PC-3 (cell line): ENCODE measurements around the gene ETV2. TPM values are rescaled to one million over a fixed set of nuclear protein-coding genes. Genes with fewer than 3 reads are reported as not detected.
"Not testable (repeated sequence)": the region's sequence is repeated elsewhere in the genome, so short reads cannot be mapped to it uniquely, and the experiment has no call there.

ENCODE experiments used
- ATAC-seq: fragments of 200-7000 bp; cut with Tn5 transposase; 2 replicates; pipeline ENCODE4 v1.9.1; 2020; ENCODE audit warnings: mild to moderate bottlenecking, moderate library complexity
- BruUV-seq: library from RNA; stranded (reverse); fragments of 400-500 nt; replicated peaks from 2 replicates; lab custom pipeline; 2021; lab: Mats Ljungman, UMichigan
- CTCF ChIA-PET: fragments of 300-600 bp; sonication (Branson Sonifier 250); formaldehyde crosslinking; loops from one replicate; lab custom pipeline; 2022; ENCODE audit warnings: antibody characterized with exemption; lab: Charles Lee
- POLR2A ChIA-PET: fragments of 300-600 bp; sonication (Branson Sonifier 250); formaldehyde crosslinking; loops from one replicate; lab custom pipeline; 2022; ENCODE audit warnings: antibody characterized with exemption; ENCODE audit not compliant: unreplicated experiment; lab: Charles Lee
- DNase-seq: peaks from one replicate; pipeline ENCODE4 v3.0.0-alpha.2; 2015
- H2AFZ ChIP-seq: fragments of 300-600 bp; sonication (generic); 2 replicates; pipeline ENCODE4 v1.6.0; 2016; ENCODE audit warnings: antibody characterized with exemption, low read length
- H3F3A ChIP-seq: fragments of 300-600 bp; sonication (generic); one replicate; pipeline ENCODE4 v1.6.0; 2017; ENCODE audit warnings: antibody characterized with exemption, low read length, control low read depth, mild to moderate bottlenecking; ENCODE audit not compliant: unreplicated experiment
- H3K27ac ChIP-seq: fragments of 300-600 bp; sonication (generic); 2 replicates; pipeline ENCODE4 v1.5.1; 2016; ENCODE audit warnings: mild to moderate bottlenecking, low read length
- H3K27me3 ChIP-seq: fragments of 300-600 bp; sonication (generic); 2 replicates; pipeline ENCODE4 v1.6.1; 2016; ENCODE audit warnings: low read length, mixed read lengths
- H3K36me3 ChIP-seq: fragments of 300-600 bp; sonication (generic); 2 replicates; pipeline ENCODE4 v1.6.1; 2016; ENCODE audit warnings: low read depth, mixed run types, low read length, mixed read lengths
- H3K4me1 ChIP-seq: fragments of 300-600 bp; sonication (generic); 2 replicates; pipeline ENCODE4 v1.5.1; 2016; ENCODE audit warnings: low read length; ENCODE audit not compliant: insufficient read depth
- H3K4me2 ChIP-seq: fragments of 300-600 bp; sonication (generic); 2 replicates; pipeline ENCODE4 v1.6.0; 2016; ENCODE audit warnings: low read length
- H3K4me3 ChIP-seq: fragments of 300-600 bp; sonication (generic); 2 replicates; pipeline ENCODE4 v1.5.1; 2016; ENCODE audit warnings: mild to moderate bottlenecking, low read length, mixed read lengths
- H3K79me2 ChIP-seq: fragments of 300-600 bp; sonication (generic); 2 replicates; pipeline ENCODE4 v1.6.1; 2017; ENCODE audit warnings: low read length, mixed read lengths
- H3K9ac ChIP-seq: fragments of 300-600 bp; sonication (generic); 2 replicates; pipeline ENCODE4 v1.6.0; 2016; ENCODE audit warnings: mild to moderate bottlenecking, low read length
- H3K9me2 ChIP-seq: fragments of 300-600 bp; sonication (generic); replicated peaks from 2 replicates; pipeline ENCODE4 v1.6.1; 2016; ENCODE audit warnings: mixed run types, low read length, mixed read lengths
- H3K9me3 ChIP-seq: fragments of 300-600 bp; sonication (generic); 2 replicates; pipeline ENCODE4 v1.6.1; 2016; ENCODE audit warnings: low read length, mixed read lengths
- H4K20me1 ChIP-seq: fragments of 300-600 bp; sonication (generic); 2 replicates; pipeline ENCODE4 v1.6.1; 2016; ENCODE audit warnings: low read length, mixed read lengths
- EZH2 ChIP-seq: fragments of 300-600 bp; sonication (generic); IDR thresholded peaks from one replicate; pipeline ENCODE4 v1.6.1; 2017; ENCODE audit warnings: antibody characterized with exemption, mild to moderate bottlenecking, low read length; ENCODE audit not compliant: unreplicated experiment
- EZH2phosphoT487 ChIP-seq: fragments of 300-600 bp; sonication (generic); IDR thresholded peaks from 2 replicates; pipeline ENCODE4 v1.6.1; 2018; ENCODE audit warnings: mild to moderate bottlenecking, antibody characterized with exemption, low read length, borderline replicate concordance
- intact Hi-C: fragments of 100-400 bp; cut with micrococcal nuclease; formaldehyde crosslinking; loops from 2 replicates; pipeline ENCODE4 v1.9.0; 2023
- total RNA-seq: library from RNA; depleted of rRNA; stranded (reverse); fragments of >200 nt; gene quantifications from 2 replicates; pipeline ENCODE4 v1.2.3, GENCODE V29; 2014
- TF ChIP-seq, protein P1 (sequence below): fragments of 300-600 bp; sonication (generic); conservative IDR thresholded peaks from 2 replicates; pipeline ENCODE4 v1.5.1; 2017; ENCODE audit warnings: antibody characterized with exemption, low read depth, mild to moderate bottlenecking, low read length

ETV2 gene
- total RNA-seq, 1 experiment from 2014 or later: 0.36 TPM

DNA sequence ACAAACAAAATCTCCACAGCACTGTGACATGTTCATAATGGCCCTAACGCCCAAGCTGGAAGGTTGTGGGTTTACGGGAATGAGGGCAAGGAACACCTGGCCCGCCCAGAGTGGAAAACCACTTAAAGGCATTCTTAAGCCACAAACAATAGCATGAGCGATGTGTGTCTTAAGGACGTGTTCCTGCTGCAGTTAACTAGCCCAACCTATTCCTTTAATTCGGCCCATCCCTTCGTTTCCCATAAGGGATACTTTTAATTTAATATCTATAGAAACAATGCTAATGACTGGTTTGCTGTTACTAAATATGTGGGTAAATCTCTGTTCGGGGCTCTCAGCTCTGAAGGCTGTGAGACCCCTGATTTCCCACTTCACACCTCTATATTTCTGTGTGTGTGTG is 34.4 kb upstream of the ETV2 start:
- H3K36me3 ChIP-seq, CTCF ChIA-PET, H3K4me1 ChIP-seq, ATAC-seq, H4K20me1 ChIP-seq, H2AFZ ChIP-seq, intact Hi-C loops, H3K9me2 ChIP-seq, H3K27me3 ChIP-seq, H3K9ac ChIP-seq, H3K79me2 ChIP-seq, H3K4me3 ChIP-seq, BruUV-seq, H3K4me2 ChIP-seq, POLR2A ChIA-PET, H3F3A ChIP-seq, H3K27ac ChIP-seq, H3K9me3 ChIP-seq, DNase-seq: not testable (repeated sequence)

DNA sequence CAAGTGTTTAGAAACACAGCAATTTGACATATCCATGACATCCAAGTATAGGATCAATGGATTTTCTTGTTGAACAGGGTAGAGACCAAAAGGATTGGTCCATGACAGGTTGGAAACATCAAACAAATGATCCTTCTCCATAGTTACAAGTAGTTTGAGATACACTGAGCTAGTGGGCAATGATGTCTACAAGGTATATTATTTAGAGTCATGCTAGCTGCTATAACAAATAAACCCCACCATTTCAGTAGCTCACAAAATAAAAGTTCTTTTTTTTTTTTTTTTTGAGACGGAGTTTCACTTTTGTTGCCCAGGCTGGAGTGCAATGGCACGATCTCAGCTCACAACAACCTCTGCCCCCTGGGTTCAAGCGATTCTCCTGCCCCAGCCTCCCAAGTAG is 33.9 kb upstream of the ETV2 start:
- no peaks in the 10 kb centered on the region for H3K9me3 ChIP-seq
- POLR2A ChIA-PET: no interaction called here

DNA sequence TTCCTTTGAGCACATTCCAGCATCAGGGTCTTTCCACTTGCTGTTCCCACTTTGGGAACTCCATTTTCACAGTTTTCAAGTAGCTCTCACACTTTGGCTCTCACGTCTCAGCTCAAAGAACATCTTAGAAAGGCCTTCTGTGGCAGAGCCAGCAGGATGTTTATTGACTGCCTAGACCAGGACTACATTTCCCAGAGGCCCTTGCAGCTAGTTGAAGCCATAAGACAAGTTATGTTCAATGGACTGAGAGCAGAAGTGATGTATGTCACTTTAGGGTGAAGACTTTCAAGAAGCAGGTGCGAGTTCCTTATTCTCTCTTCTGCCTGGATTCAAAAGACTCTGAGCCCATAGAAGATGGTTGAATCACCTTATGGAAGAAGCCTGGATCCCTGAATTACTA is 33.3 kb upstream of the ETV2 start:
- peaks cover 6% of the 10 kb centered on the region; the same call in 1 of the 2 replicates for H3K79me2 ChIP-seq
- ChIA-PET POLR2A (no interaction called here), CTCF (no interaction called here)
- peaks cover 7% of the 10 kb centered on the region; the same call in 1 of the 2 replicates for H3K4me1 ChIP-seq
- TF ChIP-seq EZH2 (no peak), EZH2phosphoT487 (no peak)
- TF ChIP-seq, protein P1, sequence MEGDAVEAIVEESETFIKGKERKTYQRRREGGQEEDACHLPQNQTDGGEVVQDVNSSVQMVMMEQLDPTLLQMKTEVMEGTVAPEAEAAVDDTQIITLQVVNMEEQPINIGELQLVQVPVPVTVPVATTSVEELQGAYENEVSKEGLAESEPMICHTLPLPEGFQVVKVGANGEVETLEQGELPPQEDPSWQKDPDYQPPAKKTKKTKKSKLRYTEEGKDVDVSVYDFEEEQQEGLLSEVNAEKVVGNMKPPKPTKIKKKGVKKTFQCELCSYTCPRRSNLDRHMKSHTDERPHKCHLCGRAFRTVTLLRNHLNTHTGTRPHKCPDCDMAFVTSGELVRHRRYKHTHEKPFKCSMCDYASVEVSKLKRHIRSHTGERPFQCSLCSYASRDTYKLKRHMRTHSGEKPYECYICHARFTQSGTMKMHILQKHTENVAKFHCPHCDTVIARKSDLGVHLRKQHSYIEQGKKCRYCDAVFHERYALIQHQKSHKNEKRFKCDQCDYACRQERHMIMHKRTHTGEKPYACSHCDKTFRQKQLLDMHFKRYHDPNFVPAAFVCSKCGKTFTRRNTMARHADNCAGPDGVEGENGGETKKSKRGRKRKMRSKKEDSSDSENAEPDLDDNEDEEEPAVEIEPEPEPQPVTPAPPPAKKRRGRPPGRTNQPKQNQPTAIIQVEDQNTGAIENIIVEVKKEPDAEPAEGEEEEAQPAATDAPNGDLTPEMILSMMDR: no peak
- no peak overlapping the region for H3K9ac ChIP-seq
- H3K9me2 ChIP-seq: no peaks in the 10 kb centered on the region
- H3K9me3 ChIP-seq: no peaks in the 10 kb centered on the region
- H4K20me1 ChIP-seq: no peaks in the 10 kb centered on the region
- intact Hi-C loops: no loop called here
- DNase-seq (no peak), ATAC-seq (no peak)
- BruUV-seq: no TSS peak
- H2AFZ ChIP-seq: no peak overlapping the region
- no peaks in the 10 kb centered on the region for H3K36me3 ChIP-seq
- H3F3A ChIP-seq: no peaks in the 10 kb centered on the region
- H3K4me3 ChIP-seq: no peak overlapping the region
- no peaks in the 10 kb centered on the region for H3K27me3 ChIP-seq
- no peak overlapping the region for H3K27ac ChIP-seq
- H3K4me2 ChIP-seq: no peak overlapping the region

More for the DNA sequence above, 33.9 kb upstream of the ETV2 start:
- Histone ChIP-seq H4K20me1 (no peaks in the 10 kb centered on the region), H3K9ac (no peak overlapping the region), H3K9me2 (no peaks in the 10 kb centered on the region), H3K4me1 (peaks cover 7% of the 10 kb centered on the region; the same call in 1 of the 2 replicates), H3K79me2 (peaks cover under 1% of the 10 kb centered on the region; the same call in 1 of the 2 replicates), H2AFZ (no peak overlapping the region), H3K27ac (no peak overlapping the region), H3F3A (no peaks in the 10 kb centered on the region), H3K36me3 (no peaks in the 10 kb centered on the region), H3K27me3 (no peaks in the 10 kb centered on the region), H3K4me3 (no peak overlapping the region), H3K4me2 (no peak overlapping the region)
- TF ChIP-seq EZH2phosphoT487 (no peak), EZH2 (no peak)
- TF ChIP-seq, protein P1: no peak
- CTCF ChIA-PET: no interaction called here
- BruUV-seq: no TSS peak
- intact Hi-C loops: no loop called here
- DNase-seq (no peak), ATAC-seq (no peak)
